NCI-H748 treated with DMSO at 0.1 percent for 48 hours (cell line): ENCODE data around the gene ITPA.

Experiments
- DNase-seq: peaks from one replicate; lab custom pipeline; 2025; lab: John Stamatoyannopoulos, UW

Gene ITPA

DNA sequence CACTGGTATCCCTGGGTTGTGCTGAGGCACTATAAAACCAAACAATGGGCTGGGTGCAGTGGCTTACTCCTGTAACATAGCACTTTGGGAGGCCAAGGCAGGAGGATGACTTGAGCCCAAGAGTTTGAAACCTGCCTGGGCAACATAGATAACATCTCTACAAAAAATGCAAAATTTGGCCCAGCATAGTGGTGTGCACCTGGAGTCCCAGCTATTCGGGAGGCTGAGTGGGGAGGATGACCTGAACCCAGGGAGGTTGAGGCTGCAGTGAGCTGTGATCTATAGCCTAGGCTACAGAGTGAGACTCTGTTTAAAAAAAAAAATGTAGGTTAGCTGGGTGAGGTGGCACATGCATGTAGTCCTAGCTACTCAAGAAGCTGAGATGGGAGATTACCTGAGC lies 37.4 kb downstream of the ITPA start:
- no peak for DNase-seq

DNA sequence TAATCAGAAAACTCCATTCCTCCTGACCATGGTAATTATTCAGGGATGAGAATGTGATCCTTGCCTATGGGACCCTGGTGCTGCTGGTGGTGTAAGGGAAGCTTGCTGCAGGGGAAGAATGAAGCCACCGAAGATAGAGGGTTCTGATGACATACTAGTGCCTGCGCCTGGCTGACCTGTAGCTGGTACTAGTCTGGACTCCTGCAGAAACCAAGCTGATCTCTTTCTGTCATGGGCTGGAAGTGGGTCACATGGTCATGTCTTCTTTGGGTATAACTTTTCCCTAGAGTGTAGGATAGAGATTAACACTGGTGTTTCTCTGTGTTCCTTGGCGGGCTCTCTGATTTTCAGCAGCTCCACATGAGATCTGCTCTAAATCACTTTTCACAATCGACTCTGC lies 38.3 kb downstream of the ITPA start:
- no peak for DNase-seq

- peak; percentile 28 for DNase-seq
Measured at GRCh38 chr20:3248167-3248992, 39.1 kb downstream of the ITPA start.

- DNase-seq = no peak
Measured at GRCh38 chr20:3248993-3249347, 39.7 kb downstream of the ITPA start.

DNA sequence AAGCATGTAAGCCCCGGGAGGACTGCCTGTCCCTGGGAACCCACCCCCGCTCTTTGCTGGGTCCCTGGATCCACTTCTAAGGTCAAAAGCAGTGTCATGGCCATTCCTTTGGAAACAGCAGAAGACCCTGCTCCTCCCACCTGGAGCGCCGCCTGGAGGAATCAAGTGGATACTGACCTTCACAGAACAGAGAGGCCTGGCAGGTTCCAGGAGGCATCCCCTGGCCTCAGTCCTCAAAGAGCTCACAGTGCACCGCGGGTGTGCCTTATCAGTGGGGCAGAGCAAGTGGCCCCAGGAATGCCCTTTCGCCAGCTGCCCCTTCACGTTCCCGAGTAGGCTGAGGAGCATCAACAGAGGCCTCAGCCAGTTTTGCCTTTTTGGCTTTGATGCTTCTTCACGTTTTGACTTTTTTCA lies 40.8 kb downstream of the ITPA start:
- DNase-seq = no peak

DNA sequence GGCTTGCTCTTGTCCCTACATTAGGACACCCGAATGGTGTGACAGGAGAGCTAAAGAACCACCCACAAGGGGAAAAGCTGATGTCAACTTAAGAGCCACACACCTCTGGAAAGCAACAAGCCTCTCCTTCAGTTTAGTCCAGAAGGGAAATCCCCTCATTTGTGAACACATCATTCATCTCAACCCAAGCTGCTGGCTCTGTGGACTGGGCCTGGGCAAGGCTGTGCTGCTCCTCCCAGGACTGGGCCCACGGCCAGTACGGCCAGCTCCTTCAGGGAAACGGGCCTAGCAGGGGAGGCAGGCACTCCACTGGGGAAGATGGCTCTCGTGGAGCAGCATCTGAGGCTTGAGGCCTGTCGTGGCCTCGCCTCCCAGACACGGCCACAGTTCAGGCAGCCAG lies 42.5 kb downstream of the ITPA start:
- DNase-seq = no peak

DNA sequence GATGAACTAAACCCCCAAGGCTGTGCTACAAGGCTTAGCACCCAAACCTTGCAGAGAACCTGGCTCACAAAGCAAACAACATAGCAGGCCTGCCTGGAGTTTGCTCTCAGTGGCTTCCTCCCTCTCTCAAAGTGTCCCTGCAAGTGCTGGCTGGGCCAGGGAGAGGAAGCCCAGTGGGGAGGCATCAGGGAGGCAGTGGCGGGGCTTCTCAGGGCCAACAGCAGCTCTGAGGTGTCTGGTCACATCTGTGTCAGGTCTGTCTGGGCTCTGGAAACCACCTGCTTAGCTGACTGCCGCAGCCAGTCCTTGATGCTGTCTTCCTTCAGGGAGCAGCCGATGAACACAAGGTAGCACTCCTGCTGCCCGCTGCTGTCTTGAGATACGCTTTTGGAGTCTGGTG lies 46.4 kb downstream of the ITPA start:
- no peak for DNase-seq

DNA sequence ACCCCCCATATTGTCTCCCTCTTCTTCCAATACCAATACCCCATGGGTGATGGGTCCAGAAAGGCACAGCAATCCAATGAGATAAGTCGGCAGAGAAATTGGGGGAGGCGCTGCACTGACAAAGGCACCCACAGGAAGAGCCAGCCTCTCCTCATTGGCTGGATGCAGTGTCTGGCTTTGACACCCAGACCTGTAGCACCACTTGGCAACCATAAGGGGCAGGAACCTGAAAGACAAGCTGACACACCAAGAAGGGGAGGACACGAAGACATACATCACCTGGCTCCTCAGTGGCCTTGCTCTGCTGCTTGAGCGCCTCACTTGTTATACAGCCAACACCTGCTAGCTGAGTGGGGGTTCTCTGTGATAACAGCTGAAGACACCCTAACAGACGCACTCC lies 49.1 kb downstream of the ITPA start:
- DNase-seq = no peak

DNA sequence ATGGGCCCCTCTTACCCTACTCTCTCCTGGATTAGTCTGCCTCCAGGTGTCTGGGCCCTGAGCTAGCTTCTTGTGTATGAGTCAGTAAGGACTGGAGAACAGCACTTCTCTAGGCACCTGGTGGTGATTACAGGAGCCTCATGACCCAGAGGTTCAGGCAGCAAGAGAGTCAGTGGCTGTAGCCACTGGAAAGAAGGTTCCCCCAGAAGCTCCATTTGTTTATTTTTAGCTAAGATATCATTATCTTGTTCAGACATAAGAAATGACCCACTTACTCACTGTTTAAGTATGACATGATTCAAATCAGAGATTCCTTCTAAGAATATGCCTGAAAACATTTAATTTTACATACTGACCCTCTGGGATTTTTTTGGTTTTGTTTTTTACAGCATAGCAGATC lies 53.3 kb downstream of the ITPA start:
- no peak for DNase-seq

GRCh38 chr20:3270051-3270450 lies 60.8 kb downstream of the ITPA start:
- no peak for DNase-seq

- no peak for DNase-seq
Measured at GRCh38 chr20:3273371-3273770, 64.1 kb downstream of the ITPA start.
